ENCODE data around the gene EXTL2. TPM values are rescaled to one million over a fixed set of nuclear protein-coding genes. Genes with fewer than 3 reads are reported as not detected.
A peak's percentile ranks its signal among the peaks of the same experiment; 100 is the strongest.

Gene EXTL2, protein sequence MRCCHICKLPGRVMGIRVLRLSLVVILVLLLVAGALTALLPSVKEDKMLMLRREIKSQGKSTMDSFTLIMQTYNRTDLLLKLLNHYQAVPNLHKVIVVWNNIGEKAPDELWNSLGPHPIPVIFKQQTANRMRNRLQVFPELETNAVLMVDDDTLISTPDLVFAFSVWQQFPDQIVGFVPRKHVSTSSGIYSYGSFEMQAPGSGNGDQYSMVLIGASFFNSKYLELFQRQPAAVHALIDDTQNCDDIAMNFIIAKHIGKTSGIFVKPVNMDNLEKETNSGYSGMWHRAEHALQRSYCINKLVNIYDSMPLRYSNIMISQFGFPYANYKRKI
- 36.3 and 37.9 TPM in 2 replicates for total RNA-seq (2021)
- long read RNA-seq, transcript EXTL2-204 (6 exons, 902 nt) = minor isoform, 8 of 222 reads
- long read RNA-seq, transcript EXTL2-201 (5 exons, 2,835 nt) = minor isoform, 28 of 222 reads
- long read RNA-seq, transcript EXTL2-202 (5 exons, 3,985 nt) = major isoform, 109 of 222 reads
- long read RNA-seq, transcript EXTL2-205 (2 exons, 678 nt) = minor isoform, 5 of 222 reads
- long read RNA-seq, partial matches to known transcripts = 13 of 222 reads
- long read RNA-seq, other reads (novel, unspliced or antisense) = 59 of 222 reads

DNA sequence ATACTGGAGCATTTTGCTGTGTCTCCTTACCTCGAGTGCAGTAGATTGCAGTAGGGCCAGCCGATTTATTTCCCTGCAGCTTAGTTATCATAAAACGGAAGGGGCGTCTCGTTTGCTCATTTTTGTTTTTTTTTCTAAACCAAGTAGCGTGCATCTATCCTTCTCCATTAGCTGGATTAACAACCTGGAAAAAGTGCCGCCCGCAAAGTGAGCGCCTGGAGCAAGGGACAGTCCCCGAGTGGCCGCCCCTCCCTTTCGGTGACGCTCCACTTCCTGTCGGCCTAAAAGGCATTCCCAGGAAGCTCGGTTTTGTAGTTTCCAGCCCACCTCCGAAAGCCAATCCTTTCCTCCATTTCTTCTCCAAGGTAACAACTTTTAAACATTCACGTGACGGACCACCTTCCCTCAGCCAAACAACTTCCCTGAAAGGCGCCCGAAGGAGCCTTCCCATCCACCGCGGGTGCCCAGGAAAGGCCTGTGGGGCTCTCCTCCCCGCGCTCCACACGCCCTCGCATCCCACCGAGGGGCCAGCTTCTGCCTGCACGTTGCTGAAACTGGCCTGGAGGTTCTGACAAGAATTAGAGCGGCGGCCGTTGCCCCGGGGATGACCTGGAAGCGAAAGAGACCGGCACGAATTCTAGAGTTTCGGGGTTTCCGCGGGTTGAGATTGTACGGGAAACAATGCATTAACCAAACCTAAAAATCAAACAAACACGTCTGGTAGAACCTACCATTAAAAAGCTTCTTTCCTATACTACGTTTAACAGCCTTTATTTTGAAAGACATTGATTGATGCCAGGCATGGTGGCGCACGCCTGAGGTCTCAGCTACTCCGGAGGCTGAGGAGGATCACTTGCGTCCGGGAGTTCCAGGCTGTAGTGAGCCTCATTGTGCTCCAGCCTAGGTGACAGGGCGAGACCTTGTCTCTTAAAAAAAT lies at the start of gene EXTL2:
EXTL2 (minus strand) TSS at position 240 of the 937 bp plus-strand sequence. CDS start 6,085 bp downstream, outside the sequence.
- Histone ChIP-seq H2AFZ (ENCODE audit: low read length) (peak within 1 kb of the TSS; percentile 79), H3K23ac (ENCODE audit: insufficient read length, low read depth, low read length) (no peak within 1 kb of the TSS), H3T11ph (ENCODE audit: low read length) (no peak within 1 kb of the TSS), H3K79me1 (ENCODE audit: insufficient read depth, low read depth, low read length, poor library complexity, severe bottlenecking) (peaks cover 3% of the 10 kb centered on the region), H3K4ac (ENCODE audit: low read depth, low read length) (no peak within 1 kb of the TSS), H4K20me1 (ENCODE audit: control insufficient read depth, insufficient read depth, insufficient read length) (no peaks in the 10 kb centered on the region), H2BK120ac (ENCODE audit: low read depth, low read length, poor library complexity, severe bottlenecking) (no peak within 1 kb of the TSS), H4K8ac (replicated peaks; ENCODE audit: insufficient read length, low read depth, low read length) (no peak within 1 kb of the TSS), H3K9ac (ENCODE audit: extremely low read depth, insufficient read length, low read length) (peak within 1 kb of the TSS; percentile 95), H3K56ac (ENCODE audit: insufficient read length, low read depth, low read length) (peak within 1 kb of the TSS; percentile 88), H3K23me2 (ENCODE audit: insufficient read length, low read depth, low read length, poor library complexity, severe bottlenecking) (peaks cover 17% of the 10 kb centered on the region), H2BK20ac (ENCODE audit: low read depth, low read length, poor library complexity, severe bottlenecking) (no peak within 1 kb of the TSS), H2BK5ac (ENCODE audit: insufficient read length, low read length) (no peak within 1 kb of the TSS), H4K5ac (ENCODE audit: insufficient read length, low read depth, low read length) (peak within 1 kb of the TSS; percentile 50), H3K18ac (ENCODE audit: insufficient read length, low read depth, low read length) (peak within 1 kb of the TSS; percentile 54), H2BK12ac (ENCODE audit: insufficient read length, low read depth, low read length) (no peak within 1 kb of the TSS), H3K9me3 (ENCODE audit: control insufficient read depth, low read depth, low read length) (peaks cover 14% of the 10 kb centered on the region), H3K27ac (ENCODE audit: insufficient read length, low read depth, low read length) (peak within 1 kb of the TSS; percentile 76), H3K27me3 (ENCODE audit: insufficient read depth, low read length) (no peaks in the 10 kb centered on the region), H2BK15ac (ENCODE audit: low read depth, low read length) (no peak within 1 kb of the TSS), H3K79me2 (ENCODE audit: insufficient read depth, low read length) (peaks cover 4% of the 10 kb centered on the region; the same call in 1 of the 2 replicates), H4K91ac (ENCODE audit: insufficient read length, low read depth, low read length) (no peak within 1 kb of the TSS), H2AK5ac (ENCODE audit: insufficient read length, low read length) (no peak within 1 kb of the TSS), H3K4me1 (ENCODE audit: insufficient read depth, low read length) (no peaks in the 10 kb centered on the region), H3K4me2 (ENCODE audit: insufficient read depth, insufficient read length, low read length) (peak within 1 kb of the TSS; percentile 97), H3K14ac (ENCODE audit: insufficient read depth, low read length) (peak within 1 kb of the TSS; percentile 87)
- Mint-ChIP-seq H3K36me3 (ENCODE audit: insufficient read depth in 1 of 3, low read depth in 3 of 3) (peaks cover 37 to 49% (median 44%) of the 10 kb centered on the region in 3 experiments), H3K9me3 (peaks cover 16 to 19% of the 10 kb centered on the region in 2 experiments), H3K27me3 (ENCODE audit: low read depth) (no peaks in the 10 kb centered on the region), H3K27ac (peak within 1 kb of the TSS; percentile 97 to 99 (median 99)), H3K4me3 (peak within 1 kb of the TSS; percentile 99 to 100), H3K4me1 (peaks cover 15 to 21% of the 10 kb centered on the region in 2 experiments)
- TF ChIP-seq, protein P1, sequence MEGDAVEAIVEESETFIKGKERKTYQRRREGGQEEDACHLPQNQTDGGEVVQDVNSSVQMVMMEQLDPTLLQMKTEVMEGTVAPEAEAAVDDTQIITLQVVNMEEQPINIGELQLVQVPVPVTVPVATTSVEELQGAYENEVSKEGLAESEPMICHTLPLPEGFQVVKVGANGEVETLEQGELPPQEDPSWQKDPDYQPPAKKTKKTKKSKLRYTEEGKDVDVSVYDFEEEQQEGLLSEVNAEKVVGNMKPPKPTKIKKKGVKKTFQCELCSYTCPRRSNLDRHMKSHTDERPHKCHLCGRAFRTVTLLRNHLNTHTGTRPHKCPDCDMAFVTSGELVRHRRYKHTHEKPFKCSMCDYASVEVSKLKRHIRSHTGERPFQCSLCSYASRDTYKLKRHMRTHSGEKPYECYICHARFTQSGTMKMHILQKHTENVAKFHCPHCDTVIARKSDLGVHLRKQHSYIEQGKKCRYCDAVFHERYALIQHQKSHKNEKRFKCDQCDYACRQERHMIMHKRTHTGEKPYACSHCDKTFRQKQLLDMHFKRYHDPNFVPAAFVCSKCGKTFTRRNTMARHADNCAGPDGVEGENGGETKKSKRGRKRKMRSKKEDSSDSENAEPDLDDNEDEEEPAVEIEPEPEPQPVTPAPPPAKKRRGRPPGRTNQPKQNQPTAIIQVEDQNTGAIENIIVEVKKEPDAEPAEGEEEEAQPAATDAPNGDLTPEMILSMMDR (conservative IDR thresholded peaks at IDR 0.05) = no peak
- no CpG with 5 or more reads among the region's 47 CpGs for WGBS (ENCODE audit: extremely low coverage, insufficient read length, low lambda C conversion rate)
- peak; percentile 92 for DNase-seq
